A549 (cell line): ENCODE measurements around the gene PTPRE. TPM values are rescaled to one million over a fixed set of nuclear protein-coding genes. Genes with fewer than 3 reads are reported as not detected.

Source experiments
- ATAC-seq, 2 experiments: fragments of 200-7000 bp in 1 of 2; fragments of >200 bp in 1 of 2; cut with Nextera tagmentation in 1 of 2; cut with Tn5 transposase in 1 of 2; 3 replicates each; pipeline versions ENCODE4 v1.8.0 to v1.9.1; 2018 to 2020; ENCODE audit warnings: mild to moderate bottlenecking in 1 of 2, moderate library complexity in 1 of 2
- CTCF ChIA-PET: fragments of 300-600 bp; sonication (Branson Sonifier 250); formaldehyde crosslinking; extraction: SDS; loops from one replicate; lab custom pipeline; 2021; ENCODE audit warnings: antibody characterized with exemption, inconsistent platforms; lab: Yijun Ruan, JAX
- POLR2A ChIA-PET: fragments of 350-600 bp; formaldehyde crosslinking; extraction: SDS; loops from one replicate; lab custom pipeline; 2021; ENCODE audit warnings: antibody characterized with exemption, inconsistent platforms; lab: Yijun Ruan, JAX
- DNase-seq, 2 experiments: peaks; one replicate each; pipeline versions ENCODE4 v3.0.0 to v3.0.0-alpha.2; 2011 to 2016; ENCODE audit warnings: low read depth in 1 of 2, low spot score in 1 of 2
- FAIRE-seq: peaks from 2 replicates; lab custom pipeline; 2011; peaks lifted over from hg19 to GRCh38; lab: Jason Lieb, UNC
- H3K27ac ChIP-seq, 2 experiments: fragments of >200 bp; sonication (Bioruptor Twin); formaldehyde crosslinking; 3 replicates each; pipeline ENCODE4 v1.5.1; 2016 to 2017
- H3K4me1 ChIP-seq: fragments of >200 bp; sonication (Bioruptor Twin); formaldehyde crosslinking; 3 replicates; pipeline ENCODE4 v1.6.1; 2016
- H3K4me2 ChIP-seq: fragments of >200 bp; sonication (Bioruptor Twin); formaldehyde crosslinking; 3 replicates; pipeline ENCODE4 v1.6.1; 2016
- H3K4me3 ChIP-seq: fragments of >200 bp; sonication (Bioruptor Twin); formaldehyde crosslinking; 3 replicates; pipeline ENCODE4 v1.5.1; 2016
- H3K9me3 ChIP-seq: fragments of >200 bp; sonication (Bioruptor Twin); formaldehyde crosslinking; 3 replicates; pipeline ENCODE4 v1.6.1; 2016
- BHLHE40 ChIP-seq: IDR thresholded peaks from 2 replicates; pipeline ENCODE4 v1.6.1; 2012; ENCODE audit warnings: low read depth, low read length, inconsistent platforms
- CBX8 ChIP-seq: fragments of 200-600 bp; sonication (generic); IDR thresholded peaks from 2 replicates; pipeline ENCODE4 v1.6.1; 2016
- FOSB ChIP-seq: fragments of 250-450 bp; sonication (Bioruptor Pico); IDR thresholded peaks from 2 replicates; pipeline ENCODE4 v1.5.0; 2020; ENCODE audit warnings: mild to moderate bottlenecking, moderate library complexity
- HOXA7 ChIP-seq: fragments of 250-450 bp; sonication (Bioruptor Pico); IDR thresholded peaks from 2 replicates; pipeline ENCODE4 v1.5.0; 2020; ENCODE audit warnings: mild to moderate bottlenecking, moderate library complexity
- HOXB13 ChIP-seq: fragments of 250-450 bp; sonication (Bioruptor Pico); IDR thresholded peaks from 2 replicates; pipeline ENCODE4 v1.5.0; 2020; ENCODE audit warnings: low read depth, mild to moderate bottlenecking, moderate library complexity
- HOXB5 ChIP-seq: fragments of 250-450 bp; sonication (Bioruptor Pico); IDR thresholded peaks from 2 replicates; pipeline ENCODE4 v1.5.0; 2020; ENCODE audit warnings: mild to moderate bottlenecking, moderate library complexity
- RAD21 ChIP-seq, 2 experiments: fragments of >200 bp in 1 of 2; sonication (Bioruptor Twin) in 1 of 2; formaldehyde crosslinking in 1 of 2; IDR thresholded peaks in 1 of 2; conservative IDR thresholded peaks in 1 of 2; 2 replicates in 1 of 2; 3 replicates in 1 of 2; pipeline ENCODE4 v1.6.1; 2012 to 2018; ENCODE audit warnings: inconsistent platforms in 1 of 2
- SREBF2 ChIP-seq: fragments of 450-650 bp; IDR thresholded peaks from 2 replicates; pipeline ENCODE4 v1.6.1; 2014; ENCODE audit warnings: mild to moderate bottlenecking, moderate library complexity
- TP53 ChIP-seq: fragments of 250-450 bp; sonication (Bioruptor Pico); IDR thresholded peaks from 2 replicates; pipeline ENCODE4 v1.5.0; 2021; ENCODE audit warnings: mild to moderate bottlenecking, moderate library complexity
- ZFP36 ChIP-seq: fragments of 450-650 bp; IDR thresholded peaks from 2 replicates; pipeline ENCODE4 v1.6.1; 2014; ENCODE audit warnings: borderline replicate concordance; ENCODE audit not compliant: partially characterized antibody
- WGBS: methylation state at CpG from one replicate; pipeline ENCODE4 v1.1.6; 2017; ENCODE audit errors: missing lambda C conversion rate; 5-methylcytosine and 5-hydroxymethylcytosine counted together
- polyA plus RNA-seq, 4 experiments: library from polyadenylated mRNA; depleted of rRNA in 3 of 4; stranded (reverse); fragments of >200 nt; fragmentation: RNase III in 1 of 4; extraction: RNeasy Plus Mini Kit Qiagen cat#74134 plus additional on column Dnase treatment in 1 of 4; gene quantifications; 2 replicates in 3 of 4; 3 replicates in 1 of 4; pipeline ENCODE4 v1.2.3, GENCODE V29; 2011 to 2017
- TF ChIP-seq, protein P1 (sequence below): fragments of 150-350 bp; IDR thresholded peaks from 2 replicates; pipeline ENCODE4 v1.6.1; 2014; ENCODE audit warnings: low read depth, mild to moderate bottlenecking, low read length
- TF ChIP-seq, protein P2 (sequence below): fragments of 250-450 bp; sonication (Bioruptor Pico); IDR thresholded peaks from 2 replicates; pipeline ENCODE4 v1.5.0; 2020; ENCODE audit warnings: low read depth, mild to moderate bottlenecking, moderate library complexity
- TF ChIP-seq, protein P3 (sequence below): IDR thresholded peaks from 2 replicates; pipeline ENCODE4 v1.6.1; 2012
- TF ChIP-seq, protein P4 (sequence below): fragments of 450-650 bp; IDR thresholded peaks from 2 replicates; pipeline ENCODE4 v1.6.1; 2014; ENCODE audit warnings: antibody characterized with exemption
- TF ChIP-seq, protein P5 (sequence below): fragments of 250-450 bp; sonication (Bioruptor Pico); IDR thresholded peaks from 2 replicates; pipeline ENCODE4 v1.5.0; 2021; ENCODE audit warnings: mild to moderate bottlenecking, moderate library complexity, borderline replicate concordance

Gene PTPRE
- polyA plus RNA-seq, 2 of the 4 experiments (the other 2 are of a cell fraction), result 0.31 to 1.5 TPM

DNA sequence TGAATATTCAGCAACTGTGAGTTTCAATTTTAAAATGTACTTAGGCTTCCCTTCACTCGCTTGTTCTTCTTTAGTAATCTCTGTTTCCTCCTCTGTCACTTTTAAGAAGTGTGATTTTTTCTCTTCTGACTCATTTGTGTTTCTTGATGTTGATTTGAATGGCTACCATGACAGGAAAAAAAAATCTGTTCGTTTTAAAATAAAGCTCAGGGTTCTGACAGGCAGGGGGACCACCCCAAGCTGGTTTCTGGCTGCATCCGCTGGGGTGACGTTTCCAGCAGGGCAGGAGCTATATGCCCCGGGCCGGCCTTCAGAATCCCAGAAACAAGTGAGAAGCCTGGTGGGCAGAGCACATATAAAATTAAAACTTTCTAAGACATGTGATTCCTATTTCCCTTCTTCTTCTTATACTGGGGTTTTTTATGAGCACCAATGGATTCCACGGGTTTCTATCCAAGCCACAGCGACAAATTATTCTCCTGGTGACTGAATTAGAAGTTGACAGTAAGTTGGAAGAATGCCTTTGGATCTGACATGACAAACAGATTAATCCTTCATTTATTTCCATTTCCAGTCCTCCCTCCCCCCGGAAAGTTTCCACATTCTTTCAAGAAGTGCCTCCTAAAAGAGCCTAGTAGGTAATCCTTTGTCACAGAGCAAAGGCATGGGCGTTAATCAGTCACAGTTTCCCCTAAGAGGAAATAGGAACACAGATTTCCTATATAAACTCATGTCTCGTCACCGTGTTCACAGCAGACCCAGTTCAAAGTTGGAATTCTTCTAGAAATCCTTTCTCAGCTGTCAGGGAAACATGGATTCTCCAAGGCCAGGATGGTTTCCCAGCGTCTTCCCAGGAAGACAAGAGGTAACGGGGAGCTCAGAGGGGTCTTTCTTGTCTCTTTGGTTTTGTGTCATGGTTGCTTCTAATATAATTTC is 79.9 kb downstream of the PTPRE start:
- ATAC-seq (no peak), DNase-seq (no peak), FAIRE-seq (no peak)
- CTCF ChIA-PET, result interaction anchor here (1.0 to 1.4 kb wide), 3 partner anchors 16 to 24 kb away, joined by 3 to 5 read pairs (median 3); no protein-coding TSS in a partner anchor
- 54% methylated on average over 14 of the region's 14 CpGs for WGBS
- Histone ChIP-seq H3K9me3 (no peaks in the 10 kb centered on the region), H3K4me1 (peaks cover 11% of the 10 kb centered on the region), H3K27ac (no peak overlapping the region), H3K4me3 (no peak overlapping the region), H3K4me2 (no peak overlapping the region)
- TF ChIP-seq, protein P1, sequence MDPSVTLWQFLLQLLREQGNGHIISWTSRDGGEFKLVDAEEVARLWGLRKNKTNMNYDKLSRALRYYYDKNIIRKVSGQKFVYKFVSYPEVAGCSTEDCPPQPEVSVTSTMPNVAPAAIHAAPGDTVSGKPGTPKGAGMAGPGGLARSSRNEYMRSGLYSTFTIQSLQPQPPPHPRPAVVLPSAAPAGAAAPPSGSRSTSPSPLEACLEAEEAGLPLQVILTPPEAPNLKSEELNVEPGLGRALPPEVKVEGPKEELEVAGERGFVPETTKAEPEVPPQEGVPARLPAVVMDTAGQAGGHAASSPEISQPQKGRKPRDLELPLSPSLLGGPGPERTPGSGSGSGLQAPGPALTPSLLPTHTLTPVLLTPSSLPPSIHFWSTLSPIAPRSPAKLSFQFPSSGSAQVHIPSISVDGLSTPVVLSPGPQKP, result no peak
- POLR2A ChIA-PET, result no interaction called here

DNA sequence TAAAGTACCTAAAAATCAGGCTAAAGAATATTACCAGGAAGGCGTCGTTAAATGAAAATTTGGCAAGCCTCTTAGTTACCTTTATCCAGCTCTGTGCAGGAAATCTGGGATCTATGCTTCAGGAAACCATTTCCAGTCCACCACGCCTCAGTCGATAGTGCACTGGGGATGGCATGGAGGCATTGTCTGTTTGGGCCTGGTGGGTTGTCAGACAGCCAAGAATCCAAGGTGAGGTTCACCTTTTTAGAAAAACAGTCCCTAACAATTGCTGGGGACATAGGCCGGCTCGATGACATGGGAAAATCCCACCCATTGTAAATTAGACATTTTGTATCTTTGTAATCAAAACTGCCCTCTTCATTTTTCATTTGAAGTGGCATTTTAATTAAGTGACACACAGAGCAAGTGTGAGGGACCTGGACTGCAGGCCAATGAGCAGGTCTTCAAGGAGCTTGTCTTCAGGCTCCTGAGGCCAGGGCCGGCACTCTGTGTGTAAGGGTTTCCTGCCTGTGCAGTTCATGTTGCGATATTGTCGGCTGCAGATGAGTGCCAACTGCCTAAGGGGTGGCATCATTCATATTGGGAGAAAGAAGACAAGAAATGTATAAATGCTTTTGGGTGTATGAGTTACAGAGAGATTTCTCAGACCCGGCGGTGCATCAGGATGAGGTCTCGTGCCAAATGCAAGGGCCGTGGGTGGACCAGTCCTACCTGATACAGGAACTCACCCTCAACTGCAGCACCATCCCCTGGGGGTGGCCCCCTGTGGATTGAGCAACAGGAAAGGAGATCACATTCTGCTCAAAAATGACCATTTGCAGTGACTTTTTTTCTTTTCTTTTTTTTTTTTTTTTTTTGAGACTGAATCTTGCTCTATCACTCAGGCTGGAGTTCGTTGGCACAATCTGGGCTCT is 80.8 kb downstream of the PTPRE start:
- DNase-seq (no peak), FAIRE-seq (no peak), ATAC-seq (no peak)
- Histone ChIP-seq H3K27ac (no peak overlapping the region), H3K4me2 (no peak overlapping the region), H3K4me1 (peaks cover 16% of the 10 kb centered on the region), H3K4me3 (no peak overlapping the region), H3K9me3 (no peaks in the 10 kb centered on the region)
- ChIA-PET CTCF (interaction anchor here (0.7 to 1.5 kb wide), 5 partner anchors 18 to 355 kb away, joined by 3 to 6 read pairs (median 4); partner anchors contain the start of gene PTPRE), POLR2A (no interaction called here)
- TF ChIP-seq FOSB (CRISPR knock-in tag) (no peak), ZFP36 (no peak), HOXB13 (CRISPR knock-in tag) (no peak), HOXB5 (CRISPR knock-in tag) (no peak), CBX8 (no peak), TP53 (CRISPR knock-in tag) (no peak), HOXA7 (CRISPR knock-in tag) (no peak), SREBF2 (no peak), RAD21 (conservative IDR thresholded peaks at IDR 0.05 in 1 of 2, IDR thresholded peaks at IDR 0.05 in 1 of 2) (no peak), BHLHE40 (no peak)
- TF ChIP-seq, protein P2, sequence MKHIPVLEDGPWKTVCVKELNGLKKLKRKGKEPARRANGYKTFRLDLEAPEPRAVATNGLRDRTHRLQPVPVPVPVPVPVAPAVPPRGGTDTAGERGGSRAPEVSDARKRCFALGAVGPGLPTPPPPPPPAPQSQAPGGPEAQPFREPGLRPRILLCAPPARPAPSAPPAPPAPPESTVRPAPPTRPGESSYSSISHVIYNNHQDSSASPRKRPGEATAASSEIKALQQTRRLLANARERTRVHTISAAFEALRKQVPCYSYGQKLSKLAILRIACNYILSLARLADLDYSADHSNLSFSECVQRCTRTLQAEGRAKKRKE (CRISPR knock-in tag), result no peak
- TF ChIP-seq, protein P3, sequence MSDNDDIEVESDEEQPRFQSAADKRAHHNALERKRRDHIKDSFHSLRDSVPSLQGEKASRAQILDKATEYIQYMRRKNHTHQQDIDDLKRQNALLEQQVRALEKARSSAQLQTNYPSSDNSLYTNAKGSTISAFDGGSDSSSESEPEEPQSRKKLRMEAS, result no peak
- TF ChIP-seq, protein P4, sequence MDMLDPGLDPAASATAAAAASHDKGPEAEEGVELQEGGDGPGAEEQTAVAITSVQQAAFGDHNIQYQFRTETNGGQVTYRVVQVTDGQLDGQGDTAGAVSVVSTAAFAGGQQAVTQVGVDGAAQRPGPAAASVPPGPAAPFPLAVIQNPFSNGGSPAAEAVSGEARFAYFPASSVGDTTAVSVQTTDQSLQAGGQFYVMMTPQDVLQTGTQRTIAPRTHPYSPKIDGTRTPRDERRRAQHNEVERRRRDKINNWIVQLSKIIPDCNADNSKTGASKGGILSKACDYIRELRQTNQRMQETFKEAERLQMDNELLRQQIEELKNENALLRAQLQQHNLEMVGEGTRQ, result no peak
- TF ChIP-seq, protein P5, sequence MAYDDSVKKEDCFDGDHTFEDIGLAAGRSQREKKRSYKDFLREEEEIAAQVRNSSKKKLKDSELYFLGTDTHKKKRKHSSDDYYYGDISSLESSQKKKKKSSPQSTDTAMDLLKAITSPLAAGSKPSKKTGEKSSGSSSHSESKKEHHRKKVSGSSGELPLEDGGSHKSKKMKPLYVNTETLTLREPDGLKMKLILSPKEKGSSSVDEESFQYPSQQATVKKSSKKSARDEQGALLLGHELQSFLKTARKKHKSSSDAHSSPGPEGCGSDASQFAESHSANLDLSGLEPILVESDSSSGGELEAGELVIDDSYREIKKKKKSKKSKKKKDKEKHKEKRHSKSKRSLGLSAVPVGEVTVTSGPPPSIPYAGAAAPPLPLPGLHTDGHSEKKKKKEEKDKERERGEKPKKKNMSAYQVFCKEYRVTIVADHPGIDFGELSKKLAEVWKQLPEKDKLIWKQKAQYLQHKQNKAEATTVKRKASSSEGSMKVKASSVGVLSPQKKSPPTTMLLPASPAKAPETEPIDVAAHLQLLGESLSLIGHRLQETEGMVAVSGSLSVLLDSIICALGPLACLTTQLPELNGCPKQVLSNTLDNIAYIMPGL (CRISPR knock-in tag), result no peak
- 82% methylated on average over 14 of the region's 14 CpGs for WGBS
